Measurements from ENCODE around the gene CLCN6. TPM values are rescaled to one million over a fixed set of nuclear protein-coding genes. Genes with fewer than 3 reads are reported as not detected.

CLCN6 gene
- total and polyA plus RNA-seq, 4 experiments from 2014 or later = 1.4 to 20.9 (median 11.7) TPM

DNA sequence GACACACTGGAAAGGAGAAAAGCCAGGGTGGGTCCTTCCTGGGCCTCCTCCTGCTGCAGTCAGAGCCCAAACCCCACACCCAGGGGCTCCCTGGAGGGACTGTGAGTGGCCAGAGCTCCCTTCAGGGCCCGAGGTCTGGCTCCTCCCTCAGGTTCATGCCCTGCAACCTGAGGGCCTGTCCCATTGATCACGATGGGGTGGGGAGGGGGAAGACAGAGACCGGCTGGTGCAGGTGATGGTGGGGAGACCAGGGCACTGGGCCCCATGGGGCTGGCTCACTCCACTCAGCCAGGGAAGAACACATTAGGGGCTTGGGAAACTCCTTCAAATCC is 82.9 kb downstream of the CLCN6 start:
- Histone ChIP-seq H3K4me1 (ENCODE audit: insufficient read depth, low read length) (peaks cover 4% of the 10 kb centered on the region), H3K9me3 (ENCODE audit: control insufficient read depth in 1 of 2, low read length in 2 of 2) (no peaks in the 10 kb centered on the region), H3K36me3 (ENCODE audit: insufficient read depth, low read length) (no peaks in the 10 kb centered on the region), H3K27ac (ENCODE audit: low read depth, low read length) (no peak overlapping the region), H3K27me3 (ENCODE audit: insufficient read depth, low read length) (no peaks in the 10 kb centered on the region), H3K4me3 (ENCODE audit: low read length in 2 of 2) (no peak overlapping the region)
- Mint-ChIP-seq H3K36me3 (no peaks in the 10 kb centered on the region), H3K27me3 (peaks cover 6 to 16% of the 10 kb centered on the region in 2 donors), H3K4me3 (no peak overlapping the region), H3K4me1 (no peaks in the 10 kb centered on the region), H3K27ac (no peak overlapping the region), H3K9me3 (no peaks in the 10 kb centered on the region)
- ChIA-PET CTCF (ENCODE audit: partially characterized antibody) (no interaction called here), POLR2A (ENCODE audit: partially characterized antibody) (no interaction called here)
- intact Hi-C loops (cut with micrococcal nuclease) = no loop called here
- no peak for DNase-seq

DNA sequence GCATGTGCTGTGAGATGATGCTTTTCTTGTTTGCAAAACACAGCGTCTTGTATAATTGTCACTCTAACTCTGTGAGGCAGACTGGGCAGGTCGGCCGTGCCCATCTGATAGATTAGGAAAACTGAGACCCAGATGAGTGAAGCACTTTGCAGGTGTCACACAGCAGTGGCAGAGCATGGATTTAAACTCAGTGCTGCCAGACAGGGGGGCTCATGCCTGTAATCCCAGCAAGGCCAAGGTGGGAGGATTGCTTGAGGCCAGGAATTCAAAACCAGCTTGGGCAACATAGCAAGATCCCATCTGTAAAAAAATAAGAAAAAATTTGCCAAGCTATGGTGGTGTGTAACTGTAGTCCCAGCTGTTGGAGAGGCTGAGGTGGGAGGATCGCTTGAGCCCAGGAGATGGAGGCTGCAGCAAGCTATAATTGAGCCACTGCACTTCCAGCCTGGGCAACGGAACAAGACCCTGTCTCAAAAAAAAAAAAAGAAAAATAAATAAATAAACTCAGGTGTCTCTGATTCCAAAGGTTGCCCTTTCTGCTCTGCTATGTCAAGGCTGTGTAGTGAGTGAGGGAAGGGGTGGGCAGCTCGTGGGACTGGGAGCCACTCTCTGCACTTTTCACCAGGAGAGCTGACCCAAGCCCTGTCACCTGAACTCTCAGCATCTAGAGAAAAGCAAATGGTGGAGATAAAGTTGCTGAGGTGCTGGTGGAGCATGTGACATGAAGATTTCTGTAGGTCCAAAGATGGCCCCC is 85.6 kb downstream of the CLCN6 start:
- Mint-ChIP-seq H3K36me3 (no peaks in the 10 kb centered on the region), H3K4me3 (no peak overlapping the region), H3K4me1 (no peaks in the 10 kb centered on the region), H3K9me3 (no peaks in the 10 kb centered on the region), H3K27me3 (peaks cover 12 to 17% of the 10 kb centered on the region in 2 donors), H3K27ac (no peak overlapping the region)
- H3K9me3 ChIP-seq (ENCODE audit: control insufficient read depth in 1 of 2, low read length in 2 of 2) = no peaks in the 10 kb centered on the region
- ChIA-PET CTCF (ENCODE audit: partially characterized antibody) (interaction anchor here (1.2 to 2.6 kb wide), 3 partner anchors 24 to 53 kb away, joined by 3 to 40 read pairs (median 5); no protein-coding TSS in a partner anchor), POLR2A (ENCODE audit: partially characterized antibody) (interaction anchor here (1.9 kb wide), 1 partner anchor 16 kb away, joined by 4 read pairs; no protein-coding TSS in a partner anchor)
- no peaks in the 10 kb centered on the region for H3K36me3 ChIP-seq (ENCODE audit: insufficient read depth, low read length)
- no peak overlapping the region for H3K27ac ChIP-seq (ENCODE audit: low read depth, low read length)
- peaks cover 7% of the 10 kb centered on the region for H3K27me3 ChIP-seq (ENCODE audit: insufficient read depth, low read length)
- DNase-seq = no peak
- no peak overlapping the region for H3K4me3 ChIP-seq (ENCODE audit: low read length in 2 of 2)
- intact Hi-C loops (cut with micrococcal nuclease) = no loop called here
- H3K4me1 ChIP-seq (ENCODE audit: insufficient read depth, low read length) = peaks cover 5% of the 10 kb centered on the region

Other genes with a start within 250 kb of the CLCN6 start
- gene FBXO2, start 151.8 kb upstream of the CLCN6 start, total RNA-seq = 1 to 10 TPM; 4.4 to 5.1 TPM
- 1 to 10 TPM; 4.1 to 7.5 TPM for gene FBXO2, start 151.8 kb upstream of the CLCN6 start, polyA plus RNA-seq
- gene FBXO44, start 151.3 kb upstream of the CLCN6 start, total RNA-seq = 10 to 100 TPM; 56.7 to 56.9 TPM
- gene FBXO44, start 151.3 kb upstream of the CLCN6 start, polyA plus RNA-seq = 10 to 100 TPM in 1 of 2 donors, 1 to 10 TPM in 1; 10.0 to 11.0 TPM
- gene FBXO6, start 142.0 kb upstream of the CLCN6 start, total RNA-seq = 1 to 10 TPM; 3.2 to 4.3 TPM
- 10 to 100 TPM in 1 of 2 donors, 1 to 10 TPM in 1; 9.0 to 12.1 TPM for gene FBXO6, start 142.0 kb upstream of the CLCN6 start, polyA plus RNA-seq
- 10 to 100 TPM; 20.7 to 22.7 TPM for gene MAD2L2, start 125.0 kb upstream of the CLCN6 start, total RNA-seq
- 10 to 100 TPM; 51.5 to 55.1 TPM for gene MAD2L2, start 125.0 kb upstream of the CLCN6 start, polyA plus RNA-seq
- gene DRAXIN, start 114.5 kb upstream of the CLCN6 start, total RNA-seq = under 1 TPM; 0.17 to 0.23 TPM
- under 1 TPM in 1 of 2 donors, not detected in 1; 0.07 TPM for gene DRAXIN, start 114.5 kb upstream of the CLCN6 start, polyA plus RNA-seq
- gene AGTRAP, start 70.1 kb upstream of the CLCN6 start, total RNA-seq = 10 to 100 TPM; 19.0 to 21.7 TPM
- 10 to 100 TPM; 53.4 to 76.9 TPM for gene AGTRAP, start 70.1 kb upstream of the CLCN6 start, polyA plus RNA-seq
- gene C1orf167, start 44.0 kb upstream of the CLCN6 start, total RNA-seq = not detected
- gene C1orf167, start 44.0 kb upstream of the CLCN6 start, polyA plus RNA-seq = not detected
- 10 to 100 TPM; 52.7 to 54.2 TPM for gene MTHFR, start 227 bp upstream of the CLCN6 start, total RNA-seq
- gene MTHFR, start 227 bp upstream of the CLCN6 start, polyA plus RNA-seq = 1 to 10 TPM; 2.3 to 6.9 TPM
- gene NPPA, start 41.6 kb downstream of the CLCN6 start, total RNA-seq = not detected
- gene NPPA, start 41.6 kb downstream of the CLCN6 start, polyA plus RNA-seq = not detected
- gene NPPB, start 52.8 kb downstream of the CLCN6 start, total RNA-seq = not detected
- gene NPPB, start 52.8 kb downstream of the CLCN6 start, polyA plus RNA-seq = not detected
- gene KIAA2013, start 120.2 kb downstream of the CLCN6 start, total RNA-seq = 10 to 100 TPM; 34.5 to 34.6 TPM
- gene KIAA2013, start 120.2 kb downstream of the CLCN6 start, polyA plus RNA-seq = 10 to 100 TPM; 28.4 to 52.6 TPM
- 1 to 10 TPM; 2.9 to 3.6 TPM for gene PLOD1, start 128.5 kb downstream of the CLCN6 start, total RNA-seq
- gene PLOD1, start 128.5 kb downstream of the CLCN6 start, polyA plus RNA-seq = 1 to 10 TPM; 2.5 to 2.6 TPM
- gene MFN2, start 174.3 kb downstream of the CLCN6 start, total RNA-seq = 10 to 100 TPM; 44.0 to 53.7 TPM
- 10 to 100 TPM; 29.0 to 29.5 TPM for gene MFN2, start 174.3 kb downstream of the CLCN6 start, polyA plus RNA-seq
- gene MIIP, start 213.3 kb downstream of the CLCN6 start, total RNA-seq = 10 to 100 TPM; 34.7 to 35.6 TPM
- 10 to 100 TPM; 26.4 to 27.0 TPM for gene MIIP, start 213.3 kb downstream of the CLCN6 start, polyA plus RNA-seq

Measured in CD4-positive, alpha-beta memory T cell (primary cell).